ENCODE results near the gene TTC9B.

TTC9B gene

DNA sequence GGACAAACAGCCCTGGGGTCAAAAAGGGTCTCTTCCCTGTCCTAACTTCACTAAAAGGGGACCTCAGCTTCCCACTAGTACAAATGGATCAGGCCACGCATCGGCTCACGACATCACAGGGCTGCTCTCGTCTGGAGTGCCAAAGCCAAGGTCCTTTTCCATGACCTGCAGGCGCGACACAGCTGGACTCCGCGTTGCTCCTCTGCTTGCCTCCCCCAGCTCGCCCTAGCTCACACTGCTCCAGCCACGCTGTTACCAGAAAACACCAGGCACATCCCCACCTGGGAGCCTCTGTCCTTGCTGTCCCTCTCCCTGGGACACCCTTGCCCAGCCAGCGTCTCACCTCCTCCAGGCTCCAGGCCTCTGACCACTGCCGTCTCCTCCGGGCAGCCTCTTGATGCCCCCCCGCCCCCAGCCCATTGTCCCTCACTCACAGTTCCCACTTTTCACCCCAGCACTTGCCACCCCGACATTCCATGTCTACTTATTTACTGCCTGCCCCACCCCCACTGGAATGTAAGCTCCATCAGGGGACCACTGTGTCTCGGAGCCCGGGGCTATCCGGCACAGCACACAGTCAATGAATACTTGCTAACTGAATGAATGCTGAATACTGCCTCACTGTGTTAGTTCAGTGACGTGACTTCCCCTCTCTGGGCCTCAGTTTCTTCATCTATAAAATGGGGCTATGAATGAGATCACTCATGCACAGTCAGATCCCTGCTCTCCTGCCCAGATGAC, 46.3 kb upstream of the TTC9B start:
- TF ChIP-seq, protein P1, sequence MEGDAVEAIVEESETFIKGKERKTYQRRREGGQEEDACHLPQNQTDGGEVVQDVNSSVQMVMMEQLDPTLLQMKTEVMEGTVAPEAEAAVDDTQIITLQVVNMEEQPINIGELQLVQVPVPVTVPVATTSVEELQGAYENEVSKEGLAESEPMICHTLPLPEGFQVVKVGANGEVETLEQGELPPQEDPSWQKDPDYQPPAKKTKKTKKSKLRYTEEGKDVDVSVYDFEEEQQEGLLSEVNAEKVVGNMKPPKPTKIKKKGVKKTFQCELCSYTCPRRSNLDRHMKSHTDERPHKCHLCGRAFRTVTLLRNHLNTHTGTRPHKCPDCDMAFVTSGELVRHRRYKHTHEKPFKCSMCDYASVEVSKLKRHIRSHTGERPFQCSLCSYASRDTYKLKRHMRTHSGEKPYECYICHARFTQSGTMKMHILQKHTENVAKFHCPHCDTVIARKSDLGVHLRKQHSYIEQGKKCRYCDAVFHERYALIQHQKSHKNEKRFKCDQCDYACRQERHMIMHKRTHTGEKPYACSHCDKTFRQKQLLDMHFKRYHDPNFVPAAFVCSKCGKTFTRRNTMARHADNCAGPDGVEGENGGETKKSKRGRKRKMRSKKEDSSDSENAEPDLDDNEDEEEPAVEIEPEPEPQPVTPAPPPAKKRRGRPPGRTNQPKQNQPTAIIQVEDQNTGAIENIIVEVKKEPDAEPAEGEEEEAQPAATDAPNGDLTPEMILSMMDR (IDR thresholded peaks at IDR 0.05; ENCODE audit: low read length, missing control alignments): no peak
- no peak overlapping the region for H3K4me3 ChIP-seq (replicated peaks; ENCODE audit: low read depth, low read length)
- no peak for DNase-seq (ENCODE audit: low read depth)

DNA sequence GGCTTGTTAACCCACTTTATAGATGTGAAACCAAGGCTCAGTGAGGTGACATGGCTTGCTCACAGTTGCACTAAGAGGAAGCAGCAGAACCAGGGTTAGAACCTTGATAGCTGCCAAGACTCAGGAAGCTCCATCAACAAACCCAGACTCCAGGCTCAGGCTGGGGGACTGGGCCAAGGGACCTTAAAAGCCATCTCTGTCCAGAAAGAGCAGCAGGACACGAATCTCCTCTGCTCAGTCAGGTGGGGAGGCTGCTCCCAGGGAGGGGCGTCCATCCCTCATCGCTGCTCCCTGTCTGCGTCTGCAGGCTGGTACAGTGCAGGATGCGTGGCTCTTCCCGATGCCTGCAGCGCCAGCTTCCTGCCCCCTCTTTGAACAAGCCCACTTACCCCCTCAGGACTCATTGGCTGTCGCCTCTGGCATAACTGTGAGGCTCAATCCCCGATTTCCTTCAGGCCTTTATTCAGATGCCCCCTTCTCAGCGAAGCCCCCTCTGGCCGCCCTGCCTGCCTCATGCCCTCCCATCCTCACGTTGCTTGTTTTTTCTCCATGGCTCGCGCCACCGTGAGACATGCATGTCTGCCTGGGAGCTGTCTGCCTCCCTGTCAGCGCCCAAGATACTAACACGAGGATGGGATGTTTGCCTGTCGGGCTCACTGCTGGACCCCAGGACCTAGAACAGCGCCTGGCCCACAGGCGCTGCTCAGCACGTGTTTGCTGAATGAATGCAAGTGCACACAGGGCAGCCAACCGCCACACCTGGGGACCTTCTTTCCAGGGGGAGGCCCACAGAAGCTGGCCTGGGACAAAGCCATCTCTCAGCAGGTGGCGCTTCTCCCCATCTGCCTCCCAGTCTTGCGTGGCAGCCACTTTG, 45.5 kb upstream of the TTC9B start:
- TF ChIP-seq, protein P1 (IDR thresholded peaks at IDR 0.05; ENCODE audit: low read length, missing control alignments): no peak
- DNase-seq (ENCODE audit: low read depth): no peak
- H3K4me3 ChIP-seq (replicated peaks; ENCODE audit: low read depth, low read length): no peak overlapping the region

DNA sequence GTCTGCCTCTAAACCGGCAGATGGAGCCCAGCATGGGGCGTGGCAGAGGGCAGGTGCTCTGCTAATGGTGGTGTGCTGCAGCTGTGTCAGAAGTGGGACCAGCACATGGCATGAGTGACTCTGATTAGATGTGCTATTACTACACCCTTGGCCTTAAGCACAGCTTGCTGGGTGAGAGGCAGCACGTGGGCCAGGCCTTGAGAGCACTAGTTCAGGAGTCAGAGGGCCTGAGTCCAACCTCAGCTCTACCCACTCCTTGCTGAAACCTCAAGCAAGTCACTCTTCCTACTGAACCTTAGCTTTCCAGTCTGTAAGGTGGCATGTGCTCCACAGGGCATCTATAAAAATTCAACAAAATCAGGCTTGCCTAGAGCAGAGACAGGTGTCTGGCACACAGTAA, 44.2 kb upstream of the TTC9B start:
- TF ChIP-seq, protein P1 (IDR thresholded peaks at IDR 0.05; ENCODE audit: low read length, missing control alignments): no peak
- no peak overlapping the region for H3K4me3 ChIP-seq (replicated peaks; ENCODE audit: low read depth, low read length)
- DNase-seq (ENCODE audit: low read depth): no peak

DNA sequence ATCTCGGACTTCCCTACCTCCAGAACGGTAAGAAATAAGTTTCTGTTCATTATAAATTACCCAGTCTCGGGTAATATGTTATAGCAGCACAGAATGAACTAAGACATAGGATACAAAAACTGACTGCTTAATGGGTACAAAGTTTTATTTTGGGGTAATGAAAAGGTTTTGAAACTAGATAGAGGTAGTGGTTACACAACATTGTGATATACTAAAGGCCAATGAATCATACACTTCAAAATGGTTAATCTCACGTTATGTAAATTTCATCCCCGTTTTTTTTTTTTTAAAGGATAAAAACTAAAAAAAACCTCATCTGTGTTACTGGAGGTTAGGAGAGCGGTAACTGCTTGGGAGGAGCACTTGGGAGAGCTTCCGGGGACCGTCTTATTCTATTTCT, 43.4 kb upstream of the TTC9B start:
- TF ChIP-seq, protein P1 (IDR thresholded peaks at IDR 0.05; ENCODE audit: low read length, missing control alignments): no peak
- no peak overlapping the region for H3K4me3 ChIP-seq (replicated peaks; ENCODE audit: low read depth, low read length)
- no peak for DNase-seq (ENCODE audit: low read depth)

DNA sequence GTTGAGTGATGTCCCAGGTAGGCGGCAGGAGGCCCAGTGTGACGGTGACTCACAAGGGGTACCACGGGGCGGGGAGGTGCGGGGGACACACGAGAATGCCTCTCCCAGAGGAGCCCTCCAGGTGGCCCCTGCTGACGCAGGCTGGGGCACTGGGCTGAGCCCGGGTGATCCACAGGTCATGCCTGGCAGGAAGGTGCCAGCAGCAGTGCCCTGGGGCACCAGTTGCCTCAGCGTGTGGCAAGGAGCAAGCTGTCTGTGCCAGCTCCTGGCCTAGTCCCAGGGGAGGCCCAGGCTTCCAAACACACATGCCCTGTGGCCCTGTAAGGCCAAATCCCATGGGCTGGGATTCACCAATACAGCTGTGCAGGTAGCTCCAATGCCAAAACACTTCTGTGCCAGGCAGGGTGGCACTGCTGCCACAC, 38.9 kb upstream of the TTC9B start:
- no peak for DNase-seq (ENCODE audit: low read depth)
- H3K4me3 ChIP-seq (replicated peaks; ENCODE audit: low read depth, low read length): no peak overlapping the region
- TF ChIP-seq, protein P1 (IDR thresholded peaks at IDR 0.05; ENCODE audit: low read length, missing control alignments): no peak

DNA sequence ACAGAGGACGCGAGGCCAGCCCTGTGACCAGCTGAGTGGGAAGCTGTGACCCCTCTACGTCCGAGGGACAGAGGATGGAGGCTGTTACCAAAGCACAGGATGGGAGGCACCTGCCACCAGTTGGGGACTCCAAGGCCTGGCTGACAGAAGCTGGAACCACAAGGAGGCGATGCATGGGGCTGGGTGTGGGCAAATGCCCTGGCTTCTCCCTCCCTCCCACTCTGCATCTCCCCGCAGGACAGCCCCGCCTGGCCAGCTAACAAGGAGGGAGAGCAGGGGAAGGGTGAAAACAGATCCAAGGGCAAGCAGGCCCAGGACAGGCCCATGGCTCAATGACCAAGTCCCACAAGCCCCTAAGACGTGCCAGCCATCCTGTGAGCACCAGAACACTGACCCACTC, 38.3 kb upstream of the TTC9B start:
- TF ChIP-seq, protein P1 (IDR thresholded peaks at IDR 0.05; ENCODE audit: low read length, missing control alignments): no peak
- DNase-seq (ENCODE audit: low read depth): no peak
- H3K4me3 ChIP-seq (replicated peaks; ENCODE audit: low read depth, low read length): no peak overlapping the region
